Gastroesophageal sphincter (tissue), 3 donors: ENCODE measurements around the gene PANX2.

Experiments used
- CTCF ChIP-seq, 4 experiments: fragments of 200-600 bp in 2 of 4; fragments of 450-650 bp in 2 of 4; sonication (generic) in 1 of 4; IDR thresholded peaks; one replicate each; pipeline ENCODE4 v1.5.1; 2017 to 2019; ENCODE audit warnings: antibody characterized with exemption in 4 of 4, mild to moderate bottlenecking in 2 of 4, moderate library complexity in 2 of 4
- EP300 ChIP-seq: sonication (generic); formaldehyde crosslinking; IDR thresholded peaks from one replicate; pipeline ENCODE4 v1.6.1; 2017; ENCODE audit warnings: antibody characterized with exemption, mild to moderate bottlenecking
- POLR2A ChIP-seq, 2 donors: fragments of 450-650 bp; IDR thresholded peaks; one replicate each; pipeline ENCODE4 v1.6.1; 2017; ENCODE audit warnings: antibody characterized with exemption in 2 of 2, mild to moderate bottlenecking in 2 of 2, moderate library complexity in 1 of 2

- TF ChIP-seq CTCF (IDR thresholded peaks at IDR 0.05) (no peak), POLR2A (IDR thresholded peaks at IDR 0.05) (no peak), EP300 (no peak)
Measured at GRCh38 chr22:50138988-50139387, 31.5 kb upstream of the PANX2 start.
